Nucleus accumbens (tissue), 56 donors: Measurements from ENCODE around the gene TRIM41.
"Not testable (repeated sequence)": the region's sequence is repeated elsewhere in the genome, so short reads cannot be mapped to it uniquely, and the experiment has no call there.

ENCODE experiments used
- DNase-seq, 56 donors: peaks; one replicate each; lab custom pipeline; 2025; lab: John Stamatoyannopoulos, UW

TRIM41 gene

DNA sequence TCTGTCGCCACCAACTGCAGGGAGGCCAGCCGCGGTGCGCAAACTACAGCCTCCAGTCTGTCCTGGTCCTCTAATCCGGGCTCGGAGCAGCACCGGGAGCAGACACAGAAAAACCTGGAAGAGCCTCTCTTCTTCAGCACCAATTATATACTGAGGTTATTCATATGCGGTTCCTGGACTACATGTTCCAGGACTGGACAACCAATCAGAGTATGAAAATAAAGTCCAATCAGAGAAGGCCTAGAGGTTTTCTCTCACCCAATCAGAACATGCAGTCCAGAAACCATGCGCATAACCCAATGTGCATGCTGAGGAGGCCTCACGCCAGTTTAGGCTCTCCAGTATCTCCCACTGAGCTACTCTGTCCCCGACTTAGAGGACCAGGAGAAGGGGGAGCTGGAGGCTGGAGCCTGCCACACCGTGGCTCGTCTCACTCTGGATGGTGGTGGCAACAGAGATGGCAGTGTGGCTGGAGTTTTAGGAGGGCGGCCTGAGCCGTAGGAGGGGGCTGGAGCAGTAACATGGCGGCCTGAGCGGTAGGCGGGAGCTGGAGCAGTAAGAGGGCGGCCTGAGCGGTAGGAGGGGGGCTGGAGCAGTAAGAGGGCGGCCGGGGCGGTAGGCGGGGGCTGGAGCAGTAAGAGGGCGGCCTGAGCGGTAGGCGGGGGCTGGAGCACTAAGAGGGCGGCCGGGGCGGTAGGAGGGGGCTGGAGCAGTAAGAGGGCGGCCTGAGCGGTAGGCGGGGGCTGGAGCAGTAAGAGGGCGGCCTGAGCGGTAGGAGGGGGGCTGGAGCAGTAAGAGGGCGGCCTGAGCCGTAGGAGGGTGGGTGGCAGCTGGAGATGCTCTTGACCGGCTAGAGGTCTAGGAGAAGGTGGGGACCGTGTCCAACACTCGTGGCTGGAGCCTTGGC, 58.2 kb downstream of the TRIM41 start:
- DNase-seq = no peak

DNA sequence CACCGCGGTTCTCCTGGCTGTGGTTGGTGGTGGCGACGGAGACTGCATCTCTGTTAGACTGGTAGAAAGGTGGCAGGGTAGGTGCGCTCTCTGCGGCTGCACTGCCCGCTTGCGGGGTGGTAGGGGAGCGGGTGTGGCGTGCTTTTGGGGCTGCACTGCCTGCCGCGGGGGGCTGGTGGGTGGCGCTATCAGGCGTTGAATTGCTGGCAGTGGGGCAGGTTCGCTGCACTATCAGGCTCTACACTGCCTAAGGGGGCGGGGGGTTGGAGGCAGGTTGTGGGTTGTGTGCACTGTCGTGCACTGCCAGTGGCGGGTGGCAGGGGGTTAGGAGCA, 58.9 kb downstream of the TRIM41 start:
- DNase-seq = no peak

DNA sequence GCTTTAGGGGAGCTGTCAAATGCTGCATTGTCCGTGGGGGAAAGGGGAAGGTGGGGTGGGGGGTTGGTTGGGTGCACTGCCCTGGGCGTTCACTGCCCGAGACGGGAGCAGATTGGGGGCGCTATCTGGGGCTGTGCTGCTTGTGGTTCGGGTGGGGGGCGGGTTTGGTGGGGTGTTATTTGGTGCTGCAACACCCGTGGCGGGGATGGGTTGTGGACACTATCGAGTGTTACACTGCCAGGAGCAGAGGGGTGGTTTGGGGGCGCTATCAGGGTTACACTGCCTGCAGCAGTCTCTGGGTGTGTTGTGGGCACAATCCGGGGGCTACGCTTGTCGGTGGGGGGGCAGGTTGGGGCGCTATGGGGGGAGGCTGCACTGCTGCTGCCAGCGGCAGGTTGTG, 59.3 kb downstream of the TRIM41 start:
- not testable (repeated sequence) for DNase-seq

DNA sequence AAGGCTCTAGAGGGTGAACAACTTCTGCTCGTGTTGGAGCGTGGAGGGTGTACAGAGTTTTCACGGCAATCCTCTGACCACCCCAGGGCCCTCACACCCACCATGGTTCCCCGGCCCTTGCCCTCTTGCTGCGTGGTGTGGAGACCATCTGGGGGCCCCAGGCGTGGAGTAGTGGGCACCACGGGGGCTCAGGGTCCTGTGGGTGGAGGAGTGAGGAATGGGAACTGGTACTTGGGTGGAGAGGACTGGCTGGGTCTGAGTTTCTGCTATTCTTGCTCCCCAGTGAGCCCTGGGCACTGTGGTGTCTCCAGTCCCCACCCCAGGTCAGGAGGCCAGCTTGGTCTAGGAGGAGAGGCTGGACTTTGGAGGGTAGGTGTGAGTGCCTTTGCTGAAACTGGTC, 59.8 kb downstream of the TRIM41 start:
- no peak for DNase-seq

DNA sequence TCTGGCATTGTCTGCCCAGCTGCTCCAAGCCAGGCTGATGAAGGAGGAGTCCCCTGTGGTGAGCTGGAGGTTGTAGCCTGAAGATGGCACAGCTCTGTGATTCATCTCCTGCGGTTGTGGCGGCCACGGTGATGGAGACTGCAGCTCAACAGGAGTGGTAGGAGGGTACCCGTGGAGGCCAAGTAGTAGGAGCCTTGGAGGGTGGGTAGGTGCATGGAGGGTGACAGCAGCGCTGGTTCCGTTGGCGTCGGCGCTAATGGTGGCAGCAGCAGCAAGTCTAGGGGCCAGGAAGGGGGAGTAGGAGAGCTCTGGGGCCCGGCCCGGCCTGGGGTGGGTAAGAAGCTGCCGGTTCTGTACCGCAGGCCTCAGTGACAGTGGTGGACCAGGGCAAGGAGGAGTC, 60.3 kb downstream of the TRIM41 start:
- DNase-seq = no peak

DNA sequence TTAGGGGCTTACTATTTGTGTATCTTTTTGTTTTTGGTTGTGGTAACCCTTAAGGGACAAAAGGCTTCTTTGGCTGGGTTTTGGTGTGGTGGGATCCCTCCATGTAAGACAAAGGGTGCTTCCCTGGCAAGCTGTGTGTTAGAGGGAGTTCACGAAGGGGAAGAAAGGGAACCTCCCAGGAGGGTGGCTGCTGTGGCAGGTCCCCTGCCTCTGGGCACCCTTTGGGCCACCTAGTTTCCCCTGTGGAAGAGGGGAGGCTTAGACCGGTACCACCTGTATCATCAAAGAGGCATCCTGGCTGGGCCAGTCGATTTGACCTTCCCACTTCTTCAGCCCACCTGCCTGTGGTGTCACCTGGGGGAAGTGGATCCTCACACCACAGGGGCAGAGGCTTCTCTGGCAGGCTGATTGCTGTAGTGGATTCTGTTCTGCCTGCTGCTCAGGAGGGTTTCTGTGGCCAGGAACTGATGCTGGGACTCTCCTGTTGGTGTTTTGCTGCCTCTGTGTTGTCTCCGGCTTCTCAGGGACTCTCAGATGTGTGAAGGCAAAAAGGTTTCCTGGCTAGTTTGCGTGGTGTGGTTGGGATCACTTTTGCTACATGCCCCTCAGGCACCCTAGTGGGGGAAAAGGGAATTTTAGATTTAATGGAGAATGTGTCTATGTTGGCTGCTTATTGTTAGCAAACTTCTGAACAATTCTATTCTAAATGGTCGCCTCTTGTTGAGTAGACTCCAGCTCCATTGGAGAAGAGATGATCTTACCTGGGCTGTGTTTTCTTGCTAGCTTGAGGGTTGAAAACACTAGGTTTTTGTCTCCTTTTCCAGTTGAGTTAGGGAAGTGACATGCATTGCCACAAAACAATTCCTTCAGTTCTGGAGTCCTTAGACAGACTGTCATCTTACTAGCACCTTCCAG, 61.0 kb downstream of the TRIM41 start:
- DNase-seq = not testable (repeated sequence)
